NCI-H2171 treated with DMSO at 0.1 percent for 48 hours (cell line): Measurements from ENCODE around the gene TNS1.
A peak's percentile ranks its signal among the peaks of the same experiment; 100 is the strongest.
"Not testable (repeated sequence)": the region's sequence is repeated elsewhere in the genome, so short reads cannot be mapped to it uniquely, and the experiment has no call there.

Source experiments
- DNase-seq: peaks from one replicate; lab custom pipeline; 2025; lab: John Stamatoyannopoulos, UW

The TNS1 gene

DNA sequence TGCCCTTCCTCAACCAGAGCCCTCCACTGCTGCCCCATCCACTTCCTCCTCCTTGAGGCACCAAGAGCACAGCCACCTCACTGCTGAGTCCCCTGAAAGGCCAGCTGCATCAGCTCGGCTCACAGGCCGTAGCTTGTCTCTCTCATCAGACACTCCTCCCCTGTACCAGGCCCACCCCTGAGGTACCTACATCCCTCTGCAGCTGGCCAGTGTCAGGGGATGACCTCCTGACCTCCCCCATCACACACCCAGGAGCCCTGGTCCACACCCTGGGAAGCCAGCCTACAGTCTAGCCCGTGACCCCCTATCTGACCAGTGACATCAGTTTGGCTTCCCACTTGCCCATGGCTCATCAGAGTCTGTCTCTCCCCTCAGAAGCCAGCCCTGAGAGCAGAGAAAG is 205.6 kb downstream of the TNS1 start:
- DNase-seq: no peak

DNA sequence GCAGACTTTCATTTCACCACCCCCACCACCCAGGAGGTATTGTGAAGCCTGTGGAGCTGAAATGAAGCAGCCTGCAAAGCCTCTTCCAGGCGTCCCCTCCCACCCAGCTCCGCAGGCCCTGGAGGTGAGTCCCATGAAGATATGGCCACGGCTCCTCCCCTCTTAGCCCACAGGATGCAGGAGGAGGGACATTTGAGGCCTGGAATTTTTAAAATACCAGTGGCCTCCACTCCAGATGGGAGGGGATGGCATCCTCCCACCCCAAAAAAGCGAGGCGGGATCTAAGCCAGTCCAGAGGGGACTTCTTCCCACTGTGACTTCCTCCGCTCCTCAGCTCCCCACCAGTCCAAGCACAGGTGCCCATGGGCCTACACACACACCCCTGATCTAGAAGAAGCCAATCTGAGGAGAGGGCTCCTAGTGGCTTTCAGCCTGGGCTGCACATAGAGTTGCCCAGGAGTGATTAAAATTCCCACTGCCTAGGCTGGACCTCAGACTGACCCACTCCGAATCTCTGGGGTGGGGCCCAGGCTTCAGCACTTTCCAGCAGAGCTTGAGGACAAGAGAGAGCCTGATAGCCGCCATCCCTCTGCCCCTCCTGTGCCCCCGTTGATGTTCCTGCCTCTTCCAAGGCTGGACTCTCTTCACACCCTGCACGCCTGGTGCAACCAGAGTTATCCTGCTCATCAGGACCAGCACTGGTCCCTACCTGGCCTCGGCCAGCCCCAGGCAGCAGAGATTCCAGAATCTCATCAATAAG is 206.9 kb downstream of the TNS1 start:
- no peak for DNase-seq

- no peak for DNase-seq
Observed at GRCh38 chr2:217795067-217795466, 207.7 kb downstream of the TNS1 start.

DNA sequence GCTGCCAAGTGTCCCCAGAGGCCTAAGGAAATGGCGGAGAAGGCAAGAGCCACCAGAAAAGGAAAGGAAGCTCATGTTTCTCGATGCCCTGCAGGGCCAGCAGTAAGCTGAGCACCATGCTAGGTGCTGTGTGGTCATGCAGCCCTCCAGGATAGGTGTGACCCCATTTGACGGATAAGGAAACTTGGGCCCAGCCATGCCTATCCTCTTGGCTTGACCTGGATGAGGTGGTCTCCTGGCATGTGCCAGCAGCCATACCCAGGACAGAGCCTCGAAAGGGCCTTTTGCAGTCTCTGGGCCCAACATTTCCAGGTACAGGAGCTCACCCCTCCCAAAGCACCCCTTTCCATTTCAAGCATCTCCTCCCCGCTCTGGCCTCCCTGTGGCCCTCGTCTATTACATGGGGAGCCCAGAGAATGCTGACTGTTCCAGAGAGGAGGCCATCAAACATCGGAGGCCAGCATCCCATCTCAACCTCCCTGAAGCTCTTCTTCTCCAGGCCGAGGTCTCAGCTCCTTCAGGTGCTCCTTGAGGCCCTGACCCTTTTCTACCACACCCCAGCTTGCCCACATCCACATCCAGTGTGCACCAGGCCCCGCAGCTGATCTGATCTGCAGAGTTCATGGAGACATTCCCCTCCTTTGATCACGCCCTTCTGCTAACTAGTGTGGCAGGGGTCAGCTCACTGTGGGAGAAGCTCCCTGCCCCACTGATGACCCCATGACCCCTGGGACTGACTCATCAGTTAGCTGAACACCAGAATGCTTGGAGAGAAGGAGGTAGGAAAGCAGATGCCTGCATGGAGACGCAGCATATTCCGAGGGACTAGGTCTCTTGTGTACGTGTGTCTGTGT is 208.4 kb downstream of the TNS1 start:
- no peak for DNase-seq

GRCh38 chr2:217793566-217794132 is 209.1 kb downstream of the TNS1 start:
- DNase-seq: no peak

DNA sequence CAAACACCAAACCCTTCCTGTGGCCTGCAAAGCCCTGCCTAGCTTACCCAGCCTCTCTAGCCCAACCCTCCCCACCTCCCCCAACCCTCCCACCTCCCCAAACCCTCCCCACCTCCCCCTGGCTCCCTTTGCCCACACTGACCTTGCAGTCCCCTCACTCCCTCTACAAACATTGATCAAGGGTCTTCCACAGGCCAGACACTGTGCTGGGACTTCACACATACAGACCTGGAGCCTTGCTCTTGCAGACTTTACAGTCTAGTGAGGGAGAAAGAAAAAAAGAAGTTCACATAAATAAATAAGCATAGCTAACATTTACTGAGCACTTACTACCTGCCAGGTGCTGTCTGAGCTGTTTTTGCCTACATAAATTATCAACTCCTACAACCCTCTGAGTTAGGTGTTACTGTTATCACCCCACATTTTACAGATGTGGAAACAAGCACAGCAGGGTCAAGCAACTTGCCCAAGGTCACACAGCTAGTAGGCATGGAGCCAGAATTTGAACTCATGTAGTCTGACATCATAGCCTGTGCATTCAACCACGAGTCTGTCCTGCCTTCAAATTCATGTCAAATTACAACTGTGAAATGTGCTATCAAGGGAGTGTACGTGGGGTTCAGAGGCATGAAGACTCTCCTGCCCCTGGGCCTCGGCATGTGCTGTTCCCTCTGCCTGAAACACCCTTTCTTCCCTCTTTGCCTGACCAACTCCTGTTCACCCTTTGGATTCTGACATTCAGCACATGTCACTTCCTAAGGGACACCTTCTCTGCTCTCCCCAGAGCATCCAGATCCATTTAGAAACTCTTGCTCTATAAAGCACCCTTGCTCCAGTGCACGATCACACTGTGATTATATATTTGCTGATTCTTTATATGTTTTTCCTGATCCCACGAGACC is 209.9 kb downstream of the TNS1 start:
- no peak for DNase-seq

GRCh38 chr2:217791551-217791950 is 211.2 kb downstream of the TNS1 start:
- DNase-seq: no peak

- DNase-seq: no peak
Observed at GRCh38 chr2:217790681-217791392, 212.0 kb downstream of the TNS1 start.

GRCh38 chr2:217790195-217790594 is 212.6 kb downstream of the TNS1 start:
- no peak for DNase-seq

GRCh38 chr2:217789736-217790181 is 213.0 kb downstream of the TNS1 start:
- DNase-seq: no peak

GRCh38 chr2:217789003-217789735 is 213.6 kb downstream of the TNS1 start:
- DNase-seq: peak; percentile 46

- DNase-seq: no peak
Observed at GRCh38 chr2:217788669-217789002, 214.2 kb downstream of the TNS1 start.

DNA sequence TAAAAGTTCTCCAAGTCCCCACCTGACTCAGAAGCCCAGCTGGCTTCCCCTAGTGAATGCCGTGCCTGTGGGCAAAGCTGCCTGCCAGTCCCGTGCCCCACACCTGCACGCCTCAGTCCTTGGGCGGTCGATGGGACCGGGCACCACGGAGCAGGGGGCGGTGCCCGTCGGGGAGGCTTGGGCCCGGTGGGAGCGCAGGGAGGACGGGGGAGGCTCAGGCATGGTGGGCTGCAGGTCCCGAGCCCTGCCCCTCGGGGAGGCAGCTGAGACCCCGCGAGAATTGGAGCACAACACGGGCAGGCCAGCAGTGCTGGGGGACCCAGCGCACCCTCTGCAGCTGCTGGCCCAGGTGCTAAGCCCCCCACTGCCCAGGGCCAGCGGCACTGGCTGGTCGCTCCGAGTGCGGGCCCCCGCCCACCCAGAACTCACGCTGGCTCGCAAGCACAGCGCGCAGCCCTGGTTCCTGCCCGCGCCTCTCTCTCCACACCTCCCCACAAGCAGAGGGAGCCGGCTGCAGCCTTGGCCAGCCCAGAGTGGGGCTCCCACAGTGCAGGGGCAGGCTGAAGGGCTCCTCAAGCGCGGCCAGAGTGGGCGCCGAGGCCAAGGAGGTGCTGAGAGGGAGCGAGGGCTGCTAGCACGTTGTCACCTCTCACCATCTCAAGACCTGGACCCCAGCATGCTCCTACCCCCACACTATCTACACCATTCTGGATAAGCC is 215.5 kb downstream of the TNS1 start:
- no peak for DNase-seq

- not testable (repeated sequence) for DNase-seq
Observed at GRCh38 chr2:217786560-217786959, 216.2 kb downstream of the TNS1 start.

GRCh38 chr2:217785544-217786045 is 217.2 kb downstream of the TNS1 start:
- peak; percentile 48 for DNase-seq

DNA sequence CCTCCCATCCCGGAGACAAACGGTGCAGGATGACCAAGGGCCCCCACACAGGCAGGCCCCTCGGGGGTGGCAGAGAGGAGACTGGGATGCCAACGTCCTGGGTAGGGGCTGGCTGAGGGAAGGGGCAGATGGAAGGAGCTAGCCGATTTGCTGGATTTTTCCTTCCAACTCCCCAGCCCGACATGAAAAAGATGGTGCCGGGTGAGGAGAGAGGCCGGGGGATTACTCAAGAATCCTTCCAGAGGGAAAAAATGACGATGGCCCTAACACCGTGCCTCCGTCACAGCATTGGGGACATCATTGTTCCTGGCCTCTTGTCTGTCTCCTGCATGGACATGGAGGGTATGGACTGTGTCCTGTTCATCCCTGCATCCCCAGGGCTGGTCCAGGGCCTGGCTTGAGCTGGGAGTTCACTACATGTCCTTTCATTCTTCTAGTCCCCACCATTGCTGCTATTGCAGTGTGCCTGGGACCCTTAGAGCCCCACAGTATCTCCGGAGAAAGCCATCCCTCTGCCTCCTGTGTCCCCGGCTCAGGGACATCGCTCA is 217.7 kb downstream of the TNS1 start:
- DNase-seq: no peak

- DNase-seq: no peak
Observed at GRCh38 chr2:217783243-217783642, 219.6 kb downstream of the TNS1 start.

DNA sequence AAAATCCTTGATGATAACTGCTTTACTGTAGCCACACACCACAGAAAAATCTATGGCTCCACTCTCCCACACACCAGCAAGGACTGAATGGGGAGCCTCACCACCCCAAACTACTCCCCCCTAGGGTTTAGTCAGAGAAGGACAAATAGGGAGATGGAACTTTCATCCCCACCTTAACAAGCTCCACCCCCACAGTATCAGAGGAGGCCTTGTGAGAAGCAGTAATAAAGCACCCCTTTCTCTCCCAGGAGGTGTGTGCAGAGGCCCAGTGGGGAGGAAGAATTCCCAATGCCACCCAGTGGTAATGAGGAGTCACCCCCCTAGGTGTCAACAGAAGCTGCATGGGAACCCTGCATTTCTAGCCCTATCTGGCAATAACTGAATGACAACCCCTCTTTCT is 224.9 kb downstream of the TNS1 start:
- DNase-seq: no peak

- DNase-seq: no peak
Observed at GRCh38 chr2:217776631-217777030, 226.2 kb downstream of the TNS1 start.
